K562 (cell line): Measurements from ENCODE around the gene ZNF563. TPM values are rescaled to one million over a fixed set of nuclear protein-coding genes. Genes with fewer than 3 reads are reported as not detected.

Source experiments
- CC2D1A ChIP-seq: fragments of 450-650 bp; IDR thresholded peaks from 2 replicates; pipeline ENCODE4 v1.6.1; 2017; ENCODE audit warnings: mild to moderate bottlenecking
- CEBPG ChIP-seq, 3 experiments: fragments of 200-800 bp in 1 of 3; sonication (Bioruptor generic) in 1 of 3; sonication (generic) in 1 of 3; formaldehyde crosslinking in 1 of 3; IDR thresholded peaks in 2 of 3; conservative IDR thresholded peaks in 1 of 3; 2 replicates each; pipeline versions ENCODE4 v1.6.1 to v1.8.0; 2016 to 2022; ENCODE audit warnings: missing compliant biosample characterization in 2 of 3, missing genetic modification characterization in 2 of 3, mild to moderate bottlenecking in 1 of 3, missing genetic modification reagents in 1 of 3
- CREM ChIP-seq: IDR thresholded peaks from 2 replicates; pipeline ENCODE4 v1.6.1; 2014; ENCODE audit warnings: antibody characterized with exemption, low read depth
- EZH2 ChIP-seq: IDR thresholded peaks from 2 replicates; pipeline ENCODE4 v1.6.1; 2012; ENCODE audit warnings: low read depth, mild to moderate bottlenecking, inconsistent platforms, low read length, borderline replicate concordance
- HEY1 ChIP-seq: fragments of 250-450 bp; sonication (Bioruptor Pico); IDR thresholded peaks from 2 replicates; pipeline ENCODE4 v1.5.0; 2020; ENCODE audit warnings: mild to moderate bottlenecking, moderate library complexity, borderline replicate concordance
- MECOM ChIP-seq: fragments of 250-450 bp; sonication (Bioruptor Pico); IDR thresholded peaks from 2 replicates; pipeline ENCODE4 v1.8.0; 2022; ENCODE audit warnings: inconsistent platforms
- MEF2A ChIP-seq: IDR thresholded peaks from 2 replicates; pipeline ENCODE4 v1.6.1; 2011; ENCODE audit warnings: low read depth, mild to moderate bottlenecking, low read length, moderate library complexity; ENCODE audit not compliant: control insufficient read depth
- MTF1 ChIP-seq: fragments of 250-450 bp; sonication (Bioruptor Pico); IDR thresholded peaks from 2 replicates; pipeline ENCODE4 v1.9.0; 2021; ENCODE audit warnings: moderate library complexity, mild to moderate bottlenecking, inconsistent platforms, borderline replicate concordance
- PPARD ChIP-seq: fragments of 250-450 bp; sonication (Bioruptor Pico); IDR thresholded peaks from 2 replicates; pipeline ENCODE4 v1.8.0; 2022; ENCODE audit warnings: inconsistent platforms, mild to moderate bottlenecking, moderate library complexity
- SIRT6 ChIP-seq: IDR thresholded peaks from one replicate; pipeline ENCODE4 v1.6.1; 2012; ENCODE audit warnings: low read depth, mild to moderate bottlenecking, control low read depth, inconsistent platforms, low read length, moderate library complexity
- SREBF2 ChIP-seq: sonication (generic); formaldehyde crosslinking; IDR thresholded peaks from 2 replicates; pipeline ENCODE4 v1.4.0; 2020; ENCODE audit warnings: mild to moderate bottlenecking, missing genetic modification reagents
- XRCC4 ChIP-seq: IDR thresholded peaks from one replicate; pipeline ENCODE4 v1.6.1; 2011; ENCODE audit not compliant: insufficient read depth, insufficient read length; ENCODE audit errors: extremely low read depth
- ZNF134 ChIP-seq: fragments of 250-450 bp; sonication (Bioruptor Pico); conservative IDR thresholded peaks from 2 replicates; pipeline ENCODE4 v1.4.0; 2020
- ZNF431 ChIP-seq: sonication (generic); formaldehyde crosslinking; IDR thresholded peaks from 2 replicates; pipeline ENCODE4 v1.8.0; 2022; ENCODE audit warnings: mild to moderate bottlenecking, missing genetic modification reagents
- ZNF785 ChIP-seq: fragments of 250-450 bp; sonication (Bioruptor Pico); IDR thresholded peaks from 2 replicates; pipeline ENCODE4 v1.4.0; 2020; ENCODE audit warnings: mild to moderate bottlenecking
- polyA plus RNA-seq, 8 experiments: library from polyadenylated mRNA; depleted of rRNA in 4 of 8; stranded (reverse) in 5 of 8; unstranded in 3 of 8; fragments of >200 nt; fragmentation: Nextera tagmentation in 2 of 8; fragmentation: Illumina TruSeq in 1 of 8; extraction: Ambion mirVana in 2 of 8; extraction: Trizol in 1 of 8; gene quantifications; 2 replicates each; pipeline versions ENCODE4 v1.2.1 to v1.2.3, GENCODE V29; 2011 to 2014; ENCODE audit warnings: inconsistent platforms in 1 of 8, missing spikeins in 1 of 8
- total RNA-seq, 7 experiments: library from RNA; depleted of rRNA in 6 of 7; stranded (reverse); fragments of >200 nt in 6 of 7; fragmentation: Illumina TruSeq in 2 of 7; extraction: Trizol in 2 of 7; gene quantifications; 2 replicates each; pipeline versions ENCODE4 v1.2.1 to v1.2.3, GENCODE V29; 2011 to 2021; ENCODE audit warnings: low replicate concordance in 1 of 7
- TF ChIP-seq, protein P1 (sequence below): fragments of 450-650 bp; IDR thresholded peaks from 2 replicates; pipeline ENCODE4 v1.6.1; 2016; ENCODE audit warnings: mild to moderate bottlenecking
- TF ChIP-seq, protein P2 (sequence below): fragments of 450-650 bp; formaldehyde crosslinking; IDR thresholded peaks from 2 replicates; pipeline ENCODE4 v1.4.0; 2022; ENCODE audit warnings: missing genetic modification characterization
- TF ChIP-seq, protein P3 (sequence below): sonication (generic); formaldehyde crosslinking; IDR thresholded peaks from 2 replicates; pipeline ENCODE4 v1.8.0; 2023; ENCODE audit warnings: mild to moderate bottlenecking, missing genetic modification reagents

ZNF563 gene
- total and polyA plus RNA-seq, 9 of the 15 experiments (the other 6 are each of a cell fraction or from before 2014, with no cell fraction given), result 0.37 to 2.9 (median 0.74) TPM

DNA sequence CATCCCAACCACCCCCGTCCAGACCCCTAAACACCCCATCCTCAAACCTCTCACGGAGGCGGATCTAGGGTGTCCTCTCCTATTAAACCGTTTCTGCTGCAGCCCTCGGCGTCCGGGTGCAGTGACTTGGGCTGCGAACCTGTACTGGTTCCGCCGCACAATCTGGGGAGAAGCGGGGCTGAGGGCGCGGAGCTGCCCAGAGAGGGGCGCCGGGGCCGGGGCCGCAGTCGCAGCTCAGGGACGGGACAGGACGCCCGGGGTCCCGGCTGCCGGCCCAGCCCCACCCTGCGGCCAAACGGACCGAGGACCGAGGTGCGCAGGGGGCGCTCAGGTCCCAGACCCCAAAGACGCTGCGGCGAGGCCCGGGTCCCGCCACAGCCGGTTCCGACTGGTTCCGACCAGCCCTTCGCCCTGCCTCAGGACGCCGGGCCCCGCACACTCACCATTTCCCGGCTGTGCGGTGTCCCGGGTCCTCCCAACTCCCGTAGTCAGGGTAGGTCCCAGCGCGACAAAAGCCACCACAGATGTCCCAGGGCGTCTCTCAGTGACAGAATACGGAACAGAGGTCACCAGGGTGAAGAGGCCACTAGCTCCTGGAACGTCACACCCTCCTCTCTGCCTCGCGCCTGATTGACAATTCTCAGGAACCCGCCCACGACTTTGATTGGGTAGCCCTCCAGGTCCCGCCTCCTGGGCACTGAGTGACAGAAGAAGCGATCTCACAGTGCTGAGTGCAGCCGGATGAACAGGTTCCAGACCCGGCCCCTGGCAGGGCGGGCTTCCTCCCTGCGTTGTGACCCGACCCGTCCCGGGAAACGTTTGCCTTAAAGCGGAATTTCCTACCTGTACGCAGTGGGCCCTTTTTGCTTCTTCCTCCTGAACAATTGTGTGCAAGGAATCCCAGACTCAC lies 38.9 kb downstream of the ZNF563 start, which contains the start of gene ZNF44 (continued):
- TF ChIP-seq MEF2A (no peak), ZNF431 (CRISPR knock-in tag) (no peak), SREBF2 (CRISPR knock-in tag) (no peak), ZNF134 (CRISPR knock-in tag) (no peak), CEBPG (CRISPR knock-in tag; IDR thresholded peaks at IDR 0.05) (no peak), CEBPG (tag; conservative IDR thresholded peaks at IDR 0.05 in 1 of 2, IDR thresholded peaks at IDR 0.05 in 1 of 2) (peak in 1 of 2 experiments; percentile 22; a peak in 2 of 4 replicates), ZNF785 (CRISPR knock-in tag) (no peak), MTF1 (CRISPR knock-in tag) (no peak), CC2D1A (no peak), SIRT6 (no peak), MECOM (no peak), EZH2 (no peak), CREM (peak; percentile 85), PPARD (no peak), HEY1 (CRISPR knock-in tag) (no peak), XRCC4 (no peak)
- TF ChIP-seq, protein P1, sequence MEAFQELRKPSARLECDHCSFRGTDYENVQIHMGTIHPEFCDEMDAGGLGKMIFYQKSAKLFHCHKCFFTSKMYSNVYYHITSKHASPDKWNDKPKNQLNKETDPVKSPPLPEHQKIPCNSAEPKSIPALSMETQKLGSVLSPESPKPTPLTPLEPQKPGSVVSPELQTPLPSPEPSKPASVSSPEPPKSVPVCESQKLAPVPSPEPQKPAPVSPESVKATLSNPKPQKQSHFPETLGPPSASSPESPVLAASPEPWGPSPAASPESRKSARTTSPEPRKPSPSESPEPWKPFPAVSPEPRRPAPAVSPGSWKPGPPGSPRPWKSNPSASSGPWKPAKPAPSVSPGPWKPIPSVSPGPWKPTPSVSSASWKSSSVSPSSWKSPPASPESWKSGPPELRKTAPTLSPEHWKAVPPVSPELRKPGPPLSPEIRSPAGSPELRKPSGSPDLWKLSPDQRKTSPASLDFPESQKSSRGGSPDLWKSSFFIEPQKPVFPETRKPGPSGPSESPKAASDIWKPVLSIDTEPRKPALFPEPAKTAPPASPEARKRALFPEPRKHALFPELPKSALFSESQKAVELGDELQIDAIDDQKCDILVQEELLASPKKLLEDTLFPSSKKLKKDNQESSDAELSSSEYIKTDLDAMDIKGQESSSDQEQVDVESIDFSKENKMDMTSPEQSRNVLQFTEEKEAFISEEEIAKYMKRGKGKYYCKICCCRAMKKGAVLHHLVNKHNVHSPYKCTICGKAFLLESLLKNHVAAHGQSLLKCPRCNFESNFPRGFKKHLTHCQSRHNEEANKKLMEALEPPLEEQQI, result no peak
- TF ChIP-seq, protein P2, sequence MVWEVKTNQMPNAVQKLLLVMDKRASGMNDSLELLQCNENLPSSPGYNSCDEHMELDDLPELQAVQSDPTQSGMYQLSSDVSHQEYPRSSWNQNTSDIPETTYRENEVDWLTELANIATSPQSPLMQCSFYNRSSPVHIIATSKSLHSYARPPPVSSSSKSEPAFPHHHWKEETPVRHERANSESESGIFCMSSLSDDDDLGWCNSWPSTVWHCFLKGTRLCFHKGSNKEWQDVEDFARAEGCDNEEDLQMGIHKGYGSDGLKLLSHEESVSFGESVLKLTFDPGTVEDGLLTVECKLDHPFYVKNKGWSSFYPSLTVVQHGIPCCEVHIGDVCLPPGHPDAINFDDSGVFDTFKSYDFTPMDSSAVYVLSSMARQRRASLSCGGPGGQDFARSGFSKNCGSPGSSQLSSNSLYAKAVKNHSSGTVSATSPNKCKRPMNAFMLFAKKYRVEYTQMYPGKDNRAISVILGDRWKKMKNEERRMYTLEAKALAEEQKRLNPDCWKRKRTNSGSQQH, result no peak
- TF ChIP-seq, protein P3, sequence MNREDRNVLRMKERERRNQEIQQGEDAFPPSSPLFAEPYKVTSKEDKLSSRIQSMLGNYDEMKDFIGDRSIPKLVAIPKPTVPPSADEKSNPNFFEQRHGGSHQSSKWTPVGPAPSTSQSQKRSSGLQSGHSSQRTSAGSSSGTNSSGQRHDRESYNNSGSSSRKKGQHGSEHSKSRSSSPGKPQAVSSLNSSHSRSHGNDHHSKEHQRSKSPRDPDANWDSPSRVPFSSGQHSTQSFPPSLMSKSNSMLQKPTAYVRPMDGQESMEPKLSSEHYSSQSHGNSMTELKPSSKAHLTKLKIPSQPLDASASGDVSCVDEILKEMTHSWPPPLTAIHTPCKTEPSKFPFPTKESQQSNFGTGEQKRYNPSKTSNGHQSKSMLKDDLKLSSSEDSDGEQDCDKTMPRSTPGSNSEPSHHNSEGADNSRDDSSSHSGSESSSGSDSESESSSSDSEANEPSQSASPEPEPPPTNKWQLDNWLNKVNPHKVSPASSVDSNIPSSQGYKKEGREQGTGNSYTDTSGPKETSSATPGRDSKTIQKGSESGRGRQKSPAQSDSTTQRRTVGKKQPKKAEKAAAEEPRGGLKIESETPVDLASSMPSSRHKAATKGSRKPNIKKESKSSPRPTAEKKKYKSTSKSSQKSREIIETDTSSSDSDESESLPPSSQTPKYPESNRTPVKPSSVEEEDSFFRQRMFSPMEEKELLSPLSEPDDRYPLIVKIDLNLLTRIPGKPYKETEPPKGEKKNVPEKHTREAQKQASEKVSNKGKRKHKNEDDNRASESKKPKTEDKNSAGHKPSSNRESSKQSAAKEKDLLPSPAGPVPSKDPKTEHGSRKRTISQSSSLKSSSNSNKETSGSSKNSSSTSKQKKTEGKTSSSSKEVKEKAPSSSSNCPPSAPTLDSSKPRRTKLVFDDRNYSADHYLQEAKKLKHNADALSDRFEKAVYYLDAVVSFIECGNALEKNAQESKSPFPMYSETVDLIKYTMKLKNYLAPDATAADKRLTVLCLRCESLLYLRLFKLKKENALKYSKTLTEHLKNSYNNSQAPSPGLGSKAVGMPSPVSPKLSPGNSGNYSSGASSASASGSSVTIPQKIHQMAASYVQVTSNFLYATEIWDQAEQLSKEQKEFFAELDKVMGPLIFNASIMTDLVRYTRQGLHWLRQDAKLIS (CRISPR knock-in tag), result no peak; the same call in 1 of the 2 replicates
